Measurements from ENCODE around the gene RAPGEF1.

RAPGEF1 gene

GRCh38 chr9:131673531-131673930 is 66.3 kb downstream of the RAPGEF1 start:
- no peak for DNase-seq (ENCODE audit: low read depth)
- H3K4me3 ChIP-seq (ENCODE audit: low read depth, low read length), result no peak overlapping the region
- TF ChIP-seq MAX (IDR thresholded peaks at IDR 0.05; ENCODE audit: low read depth, low read length) (no peak), POLR2A (IDR thresholded peaks at IDR 0.05; ENCODE audit: extremely low read depth, insufficient read length) (no peak), MYC (IDR thresholded peaks at IDR 0.05; ENCODE audit: low read depth, low read length) (no peak), CTCF (IDR thresholded peaks at IDR 0.05; ENCODE audit: low read depth, low read length) (no peak)

GRCh38 chr9:131673068-131673467 is 66.8 kb downstream of the RAPGEF1 start:
- no peak for DNase-seq (ENCODE audit: low read depth)
- TF ChIP-seq CTCF (IDR thresholded peaks at IDR 0.05; ENCODE audit: low read depth, low read length) (no peak), POLR2A (IDR thresholded peaks at IDR 0.05; ENCODE audit: extremely low read depth, insufficient read length) (no peak), MYC (IDR thresholded peaks at IDR 0.05; ENCODE audit: low read depth, low read length) (no peak), MAX (IDR thresholded peaks at IDR 0.05; ENCODE audit: low read depth, low read length) (no peak)
- no peak overlapping the region for H3K4me3 ChIP-seq (ENCODE audit: low read depth, low read length)

- TF ChIP-seq MYC (IDR thresholded peaks at IDR 0.05; ENCODE audit: low read depth, low read length), result no peak
- no peak for TF ChIP-seq MAX (IDR thresholded peaks at IDR 0.05; ENCODE audit: low read depth, low read length)
- no peak for TF ChIP-seq CTCF (IDR thresholded peaks at IDR 0.05; ENCODE audit: low read depth, low read length)
- TF ChIP-seq POLR2A (IDR thresholded peaks at IDR 0.05; ENCODE audit: extremely low read depth, insufficient read length), result no peak
- no peak for DNase-seq (ENCODE audit: low read depth)
- no peak overlapping the region for H3K4me3 ChIP-seq (ENCODE audit: low read depth, low read length)
Observed at GRCh38 chr9:131672451-131672850, 67.4 kb downstream of the RAPGEF1 start.

GRCh38 chr9:131671133-131671520 is 68.7 kb downstream of the RAPGEF1 start:
- DNase-seq (ENCODE audit: low read depth), result no peak
- no peak overlapping the region for H3K4me3 ChIP-seq (ENCODE audit: low read depth, low read length)
- TF ChIP-seq MYC (IDR thresholded peaks at IDR 0.05; ENCODE audit: low read depth, low read length), result no peak
- TF ChIP-seq MAX (IDR thresholded peaks at IDR 0.05; ENCODE audit: low read depth, low read length), result no peak
- no peak for TF ChIP-seq POLR2A (IDR thresholded peaks at IDR 0.05; ENCODE audit: extremely low read depth, insufficient read length)
- no peak for TF ChIP-seq CTCF (IDR thresholded peaks at IDR 0.05; ENCODE audit: low read depth, low read length)

- DNase-seq (ENCODE audit: low read depth), result no peak
- H3K4me3 ChIP-seq (ENCODE audit: low read depth, low read length), result no peak overlapping the region
- TF ChIP-seq MYC (IDR thresholded peaks at IDR 0.05; ENCODE audit: low read depth, low read length) (no peak), POLR2A (IDR thresholded peaks at IDR 0.05; ENCODE audit: extremely low read depth, insufficient read length) (no peak), MAX (IDR thresholded peaks at IDR 0.05; ENCODE audit: low read depth, low read length) (no peak), CTCF (IDR thresholded peaks at IDR 0.05; ENCODE audit: low read depth, low read length) (no peak)
Observed at GRCh38 chr9:131670247-131671132, 69.4 kb downstream of the RAPGEF1 start.
